ENCODE measurements around the gene RITA1.

DNA sequence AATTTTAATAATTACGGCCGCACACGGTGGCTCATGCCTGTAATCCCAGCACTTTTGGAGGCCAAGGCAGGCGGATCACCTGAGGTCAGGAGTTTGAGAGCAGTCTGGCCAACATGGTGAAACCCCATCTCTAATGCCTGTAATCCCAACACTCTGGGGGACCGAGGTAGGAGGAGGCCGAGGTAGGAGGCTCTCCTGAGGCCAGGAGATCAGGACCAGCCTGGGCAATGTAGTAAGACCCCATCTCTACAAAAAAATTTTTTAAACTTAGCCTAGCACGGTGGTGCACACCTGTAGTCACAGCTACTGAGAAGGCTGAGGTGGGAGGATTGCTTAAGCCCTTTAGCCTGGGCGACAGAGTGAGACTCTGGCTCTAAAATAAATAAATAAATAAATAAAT lies 41.6 kb upstream of the RITA1 start:
- TF ChIP-seq, protein P1, sequence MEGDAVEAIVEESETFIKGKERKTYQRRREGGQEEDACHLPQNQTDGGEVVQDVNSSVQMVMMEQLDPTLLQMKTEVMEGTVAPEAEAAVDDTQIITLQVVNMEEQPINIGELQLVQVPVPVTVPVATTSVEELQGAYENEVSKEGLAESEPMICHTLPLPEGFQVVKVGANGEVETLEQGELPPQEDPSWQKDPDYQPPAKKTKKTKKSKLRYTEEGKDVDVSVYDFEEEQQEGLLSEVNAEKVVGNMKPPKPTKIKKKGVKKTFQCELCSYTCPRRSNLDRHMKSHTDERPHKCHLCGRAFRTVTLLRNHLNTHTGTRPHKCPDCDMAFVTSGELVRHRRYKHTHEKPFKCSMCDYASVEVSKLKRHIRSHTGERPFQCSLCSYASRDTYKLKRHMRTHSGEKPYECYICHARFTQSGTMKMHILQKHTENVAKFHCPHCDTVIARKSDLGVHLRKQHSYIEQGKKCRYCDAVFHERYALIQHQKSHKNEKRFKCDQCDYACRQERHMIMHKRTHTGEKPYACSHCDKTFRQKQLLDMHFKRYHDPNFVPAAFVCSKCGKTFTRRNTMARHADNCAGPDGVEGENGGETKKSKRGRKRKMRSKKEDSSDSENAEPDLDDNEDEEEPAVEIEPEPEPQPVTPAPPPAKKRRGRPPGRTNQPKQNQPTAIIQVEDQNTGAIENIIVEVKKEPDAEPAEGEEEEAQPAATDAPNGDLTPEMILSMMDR (IDR thresholded peaks at IDR 0.05 in 2 of 3, conservative IDR thresholded peaks at IDR 0.05 in 1 of 3; ENCODE audit: borderline replicate concordance in 1 of 3, insufficient read depth in 1 of 3, low read depth in 2 of 3, low read length in 2 of 3), result no peak
- TF ChIP-seq POLR2AphosphoS5 (IDR thresholded peaks at IDR 0.05; ENCODE audit: low read depth, low read length) (no peak), POLR2A (IDR thresholded peaks at IDR 0.05; ENCODE audit: borderline replicate concordance, extremely low read depth, insufficient read depth, insufficient read length) (no peak), SIN3A (IDR thresholded peaks at IDR 0.05; ENCODE audit: low read depth) (no peak), RAD21 (IDR thresholded peaks at IDR 0.05; ENCODE audit: low read depth) (no peak), FOSL1 (IDR thresholded peaks at IDR 0.05; ENCODE audit: low read depth) (no peak), CEBPB (IDR thresholded peaks at IDR 0.05; ENCODE audit: low read depth) (no peak), ZNF274 (IDR thresholded peaks at IDR 0.05; ENCODE audit: low read depth, low read length) (no peak)
